ENCODE data around the gene NEK4. TPM values are rescaled to one million over a fixed set of nuclear protein-coding genes. Genes with fewer than 3 reads are reported as not detected.
A peak's percentile ranks its signal among the peaks of the same experiment; 100 is the strongest.

The NEK4 gene
- total and polyA plus RNA-seq, 2 donors (not counting 1 experiment from before 2014, with no cell fraction given): 9.0 to 33.8 TPM

GRCh38 chr3:52779011-52779836 lies 8.5 kb upstream of the NEK4 start:
- WGBS (ENCODE audit: insufficient coverage): 85% methylated on average over 6 of the region's 11 CpGs
- Histone ChIP-seq H2AFZ (ENCODE audit: insufficient read depth, low read depth, low read length, poor library complexity, severe bottlenecking) (peak overlapping the region; percentile 56), H3K79me2 (ENCODE audit: control insufficient read depth, insufficient read depth, low read length) (no peaks in the 10 kb centered on the region), H3K4me2 (replicated peaks; ENCODE audit: low read depth, low read length, poor library complexity, severe bottlenecking) (peak overlapping the region; percentile 51), H3K27me3 (replicated peaks in 1 of 4; ENCODE audit: control extremely low read depth in 1 of 4, control insufficient read depth in 3 of 4, insufficient read depth in 4 of 4, low read length in 3 of 4) (no peaks in the 10 kb centered on the region), H3K9ac (ENCODE audit: low read length) (peak overlapping the region; percentile 30), H3K36me3 (replicated peaks in 1 of 2; ENCODE audit: control extremely low read depth in 1 of 2, control insufficient read depth in 1 of 2, extremely low read depth in 1 of 2, insufficient read depth in 2 of 2, low read length in 1 of 2) (no peaks in the 10 kb centered on the region), H4K20me1 (ENCODE audit: control insufficient read depth, insufficient read depth, low read length, poor library complexity, severe bottlenecking) (no peaks in the 10 kb centered on the region), H3K4me3 (ENCODE audit: control extremely low read depth in 1 of 5, extremely low read depth in 1 of 5, insufficient read depth in 1 of 5, low read depth in 2 of 5, low read length in 4 of 5) (peak overlapping the region in 1 of 5 experiments; percentile 16), H3K9me3 (ENCODE audit: control extremely low read depth in 1 of 3, control insufficient read depth in 2 of 3, insufficient read depth in 1 of 3, low read length in 2 of 3) (no peaks in the 10 kb centered on the region), H3K27ac (ENCODE audit: low read length in 2 of 2) (peak overlapping the region; percentile 88 to 90), H3K4me1 (ENCODE audit: control insufficient read depth in 2 of 2, insufficient read depth in 2 of 2, low read length in 2 of 2) (peaks cover 14 to 19% of the 10 kb centered on the region in 2 donors)
- CTCF ChIA-PET: interaction anchor here (1.2 to 1.4 kb wide), 2 partner anchors 8 to 335 kb away, joined by 4 to 8 read pairs; partner anchors contain the start of gene NEK4
- DNase-seq (peak; percentile 92), ATAC-seq (ENCODE audit: low read depth) (peak; percentile 93)
- peak overlapping the region; percentile 91 for H3K27ac Mint-ChIP-seq
- no peaks in the 10 kb centered on the region for H3K9me3 Mint-ChIP-seq (ENCODE audit: insufficient read depth)
- intact Hi-C loops (cut with micrococcal nuclease): loop anchor here (1.0 kb wide), 1 partner anchor 8 kb away; no protein-coding TSS in a partner anchor
- peaks cover 14% of the 10 kb centered on the region for H3K4me1 Mint-ChIP-seq
- H3K4me3 Mint-ChIP-seq: peak overlapping the region; percentile 36
- TF ChIP-seq CTCF (IDR thresholded peaks at IDR 0.05) (no peak), EZH2 (IDR thresholded peaks at IDR 0.05; ENCODE audit: borderline replicate concordance, insufficient read depth, low read depth, low read length, poor library complexity, severe bottlenecking) (no peak)
- peaks cover 4% of the 10 kb centered on the region for H3K27me3 Mint-ChIP-seq
- POLR2A ChIA-PET: interaction anchor here (0.5 to 1.9 kb wide), 2 partner anchors 8 to 75 kb away, joined by 8 to 15 read pairs; partner anchors contain the start of gene NEK4

Data from B cell (primary cell).